Measurements from ENCODE around the gene BMPR1B. TPM values are rescaled to one million over a fixed set of nuclear protein-coding genes. Genes with fewer than 3 reads are reported as not detected.

Gene BMPR1B
- total RNA-seq, 1 experiment from 2014 or later, result not detected

GRCh38 chr4:95092766-95093165, 335.0 kb downstream of the BMPR1B start:
- Histone ChIP-seq H3K9ac (ENCODE audit: low read length) (no peak overlapping the region), H3K79me2 (ENCODE audit: insufficient read depth, low read length) (no peaks in the 10 kb centered on the region), H3K27me3 (ENCODE audit: insufficient read depth, low read length) (no peaks in the 10 kb centered on the region), H2AFZ (ENCODE audit: low read depth, low read length, poor library complexity, severe bottlenecking) (no peak overlapping the region), H3K9me2 (ENCODE audit: insufficient read depth) (peaks cover 3% of the 10 kb centered on the region; the same call in 1 of the 2 replicates), H3K9me3 (ENCODE audit: control insufficient read depth in 1 of 2, insufficient read depth in 1 of 2, low read depth in 1 of 2, low read length in 2 of 2) (no peaks in the 10 kb centered on the region), H3K27ac (ENCODE audit: low read depth, low read length) (no peak overlapping the region), H3K4me3 (replicated peaks in 1 of 2; ENCODE audit: low read depth in 1 of 2, low read length in 2 of 2) (no peak overlapping the region), H3K36me3 (ENCODE audit: control insufficient read depth in 1 of 2, insufficient read depth in 2 of 2, low read length in 2 of 2) (no peaks in the 10 kb centered on the region), H4K20me1 (ENCODE audit: insufficient read depth) (no peaks in the 10 kb centered on the region), H3K4me2 (ENCODE audit: low read length) (no peak overlapping the region), H3K4me1 (ENCODE audit: control insufficient read depth in 1 of 2, insufficient read depth in 2 of 2, low read length in 2 of 2) (no peaks in the 10 kb centered on the region)
- ATAC-seq (no peak), DNase-seq (ENCODE audit: low read depth, low spot score) (no peak)
- POLR2A ChIA-PET, result no interaction called here
- RAD21 ChIA-PET (ENCODE audit: low non-redundant PET in 1 of 2, low total read pairs in 2 of 2, uncharacterized antibody in 2 of 2, unreplicated experiment in 2 of 2), result no interaction called here
- intact Hi-C loops (cut with micrococcal nuclease), result loop anchor here (10.0 kb wide), 2 partner anchors 688 to 1298 kb away; no protein-coding TSS in a partner anchor
- BruUV-seq (replicated peaks), result no TSS peak
- CTCF ChIA-PET, result no interaction called here
- no peak for TF ChIP-seq TCF7L2 (IDR thresholded peaks at IDR 0.05; ENCODE audit: borderline replicate concordance, extremely low read depth, insufficient read depth, insufficient read length)
- TF ChIP-seq EZH2phosphoT487 (IDR thresholded peaks at IDR 0.05; ENCODE audit: borderline replicate concordance), result no peak
- no peak for TF ChIP-seq REST (IDR thresholded peaks at IDR 0.05; ENCODE audit: low read depth)
- no peak for TF ChIP-seq EGR1 (IDR thresholded peaks at IDR 0.05; ENCODE audit: low read depth)
- TF ChIP-seq SP1 (IDR thresholded peaks at IDR 0.05; ENCODE audit: low read depth), result no peak
- TF ChIP-seq CTCF (IDR thresholded peaks at IDR 0.05 in 2 of 3, conservative IDR thresholded peaks at IDR 0.05 in 1 of 3; ENCODE audit: borderline replicate concordance in 1 of 3, insufficient read depth in 1 of 3, low read depth in 2 of 3, low read length in 2 of 3), result no peak
- no peak for TF ChIP-seq ZNF274 (IDR thresholded peaks at IDR 0.05; ENCODE audit: low read depth, low read length)
- TF ChIP-seq FOSL1 (IDR thresholded peaks at IDR 0.05; ENCODE audit: low read depth), result no peak
- TF ChIP-seq SIN3A (IDR thresholded peaks at IDR 0.05; ENCODE audit: low read depth), result no peak
- no peak for TF ChIP-seq JUND (IDR thresholded peaks at IDR 0.05)
- TF ChIP-seq POLR2AphosphoS5 (IDR thresholded peaks at IDR 0.05; ENCODE audit: low read depth, low read length), result no peak
- TF ChIP-seq ZBTB33 (IDR thresholded peaks at IDR 0.05; ENCODE audit: extremely low read depth, insufficient replicate concordance, low read length), result no peak
- TF ChIP-seq MAX (IDR thresholded peaks at IDR 0.05), result no peak
- TF ChIP-seq ZFX (IDR thresholded peaks at IDR 0.05), result no peak
- TF ChIP-seq ELF1 (IDR thresholded peaks at IDR 0.05; ENCODE audit: borderline replicate concordance, low read depth), result no peak
- TF ChIP-seq EZH2 (IDR thresholded peaks at IDR 0.05), result no peak
- no peak for TF ChIP-seq SRF (IDR thresholded peaks at IDR 0.05; ENCODE audit: low read depth)

All from HCT116 (cell line).